Body of pancreas (tissue), 4 donors: ENCODE results near the gene KLHDC2.

Experiments used
- POLR2A ChIP-seq, 3 donors: fragments of 450-650 bp; IDR thresholded peaks; one replicate each; pipeline ENCODE4 v1.6.1; 2016; ENCODE audit warnings: antibody characterized with exemption in 3 of 3, mild to moderate bottlenecking in 2 of 3
- TF ChIP-seq, protein P1 (sequence below), 7 experiments: fragments of 450-650 bp in 4 of 7; fragments of 200-600 bp in 3 of 7; sonication (generic) in 3 of 7; IDR thresholded peaks; one replicate each; pipeline ENCODE4 v1.5.1; 2016 to 2019; ENCODE audit warnings: antibody characterized with exemption in 7 of 7

DNA sequence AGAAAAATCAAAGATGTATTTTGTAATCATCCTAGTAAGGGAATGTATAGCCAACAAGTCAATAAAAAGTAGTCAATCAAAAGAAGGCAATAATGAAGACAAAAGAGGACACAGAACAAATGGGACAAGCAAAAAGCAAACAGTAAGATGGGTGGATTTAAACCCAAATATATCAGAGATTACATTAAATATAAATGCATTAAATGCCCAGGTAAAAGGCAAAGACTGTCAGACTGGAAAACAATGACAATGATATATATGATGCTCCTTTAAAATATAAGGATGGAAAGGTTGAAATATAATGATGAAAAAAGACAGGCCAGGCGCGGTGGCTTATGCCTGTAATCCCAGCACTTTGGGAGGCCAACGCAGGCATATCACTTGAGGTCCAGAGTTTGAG, 48.9 kb downstream of the KLHDC2 start:
- TF ChIP-seq, protein P1, sequence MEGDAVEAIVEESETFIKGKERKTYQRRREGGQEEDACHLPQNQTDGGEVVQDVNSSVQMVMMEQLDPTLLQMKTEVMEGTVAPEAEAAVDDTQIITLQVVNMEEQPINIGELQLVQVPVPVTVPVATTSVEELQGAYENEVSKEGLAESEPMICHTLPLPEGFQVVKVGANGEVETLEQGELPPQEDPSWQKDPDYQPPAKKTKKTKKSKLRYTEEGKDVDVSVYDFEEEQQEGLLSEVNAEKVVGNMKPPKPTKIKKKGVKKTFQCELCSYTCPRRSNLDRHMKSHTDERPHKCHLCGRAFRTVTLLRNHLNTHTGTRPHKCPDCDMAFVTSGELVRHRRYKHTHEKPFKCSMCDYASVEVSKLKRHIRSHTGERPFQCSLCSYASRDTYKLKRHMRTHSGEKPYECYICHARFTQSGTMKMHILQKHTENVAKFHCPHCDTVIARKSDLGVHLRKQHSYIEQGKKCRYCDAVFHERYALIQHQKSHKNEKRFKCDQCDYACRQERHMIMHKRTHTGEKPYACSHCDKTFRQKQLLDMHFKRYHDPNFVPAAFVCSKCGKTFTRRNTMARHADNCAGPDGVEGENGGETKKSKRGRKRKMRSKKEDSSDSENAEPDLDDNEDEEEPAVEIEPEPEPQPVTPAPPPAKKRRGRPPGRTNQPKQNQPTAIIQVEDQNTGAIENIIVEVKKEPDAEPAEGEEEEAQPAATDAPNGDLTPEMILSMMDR (IDR thresholded peaks at IDR 0.05): no peak
- TF ChIP-seq POLR2A (IDR thresholded peaks at IDR 0.05): no peak
